ENCODE measurements around the gene RBPJL.

- TF ChIP-seq CTCF (IDR thresholded peaks at IDR 0.05) (no peak), POLR2A (IDR thresholded peaks at IDR 0.05) (no peak)
Observed at GRCh38 chr20:45263556-45264266, 42.9 kb upstream of the RBPJL start.

Data from uterus (tissue), 2 donors.